Endometrium (tissue), 2 donors: ENCODE data around the gene PRR7.
A peak's percentile ranks its signal among the peaks of the same experiment; 100 is the strongest.

Source experiments
- FAIRE-seq: peaks from 2 replicates; lab custom pipeline; 2012; peaks lifted over from hg19 to GRCh38; lab: Jason Lieb, UNC
- donor health status: control.
- donor health status: control.

PRR7 gene

DNA sequence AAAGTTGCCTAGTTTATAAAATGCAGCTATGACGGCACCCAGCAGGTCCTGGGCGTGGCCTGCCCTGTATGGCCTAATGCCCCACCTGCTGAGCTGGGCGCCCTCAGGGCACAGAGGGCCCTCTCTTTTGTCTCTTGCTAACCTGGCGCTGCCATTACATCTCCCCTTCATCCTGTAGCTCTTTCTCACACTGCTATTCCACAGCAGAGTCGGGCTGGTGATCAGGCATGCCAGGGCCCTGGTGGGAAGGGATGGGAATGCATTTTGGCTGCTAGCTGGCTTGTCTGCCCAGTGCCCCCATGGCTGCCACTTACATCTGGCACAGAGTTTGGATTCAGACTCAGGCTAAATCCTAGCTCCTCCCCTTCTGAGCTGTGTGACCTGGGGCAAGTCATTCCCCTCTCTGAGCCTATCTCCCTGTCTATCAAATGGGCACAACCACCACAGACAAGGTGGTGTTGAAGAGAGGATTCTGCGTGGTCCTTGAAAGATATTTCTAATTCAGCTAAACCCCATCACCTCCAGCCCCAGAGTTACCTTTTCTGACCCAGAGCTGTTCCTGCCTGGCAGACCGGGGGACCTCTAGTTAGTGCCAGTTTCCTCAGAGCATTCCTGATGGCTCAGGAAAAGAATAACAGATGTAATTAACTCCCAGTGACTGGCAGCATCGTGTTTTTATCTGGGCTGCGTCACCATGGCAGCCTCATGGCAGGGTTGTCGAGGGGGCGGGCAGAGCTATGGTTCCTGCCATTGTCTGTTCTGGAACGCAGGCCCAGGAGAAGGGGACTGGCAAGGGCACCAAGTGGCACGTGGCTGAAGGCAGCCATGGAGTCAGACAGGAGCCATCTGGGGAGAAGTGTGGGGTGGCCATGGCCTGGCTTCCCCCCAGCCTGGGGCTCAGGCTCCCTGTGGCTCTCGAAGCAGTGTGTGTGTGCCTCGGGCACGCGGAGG lies 6.3 kb downstream of the PRR7 start:
- no peak for FAIRE-seq

DNA sequence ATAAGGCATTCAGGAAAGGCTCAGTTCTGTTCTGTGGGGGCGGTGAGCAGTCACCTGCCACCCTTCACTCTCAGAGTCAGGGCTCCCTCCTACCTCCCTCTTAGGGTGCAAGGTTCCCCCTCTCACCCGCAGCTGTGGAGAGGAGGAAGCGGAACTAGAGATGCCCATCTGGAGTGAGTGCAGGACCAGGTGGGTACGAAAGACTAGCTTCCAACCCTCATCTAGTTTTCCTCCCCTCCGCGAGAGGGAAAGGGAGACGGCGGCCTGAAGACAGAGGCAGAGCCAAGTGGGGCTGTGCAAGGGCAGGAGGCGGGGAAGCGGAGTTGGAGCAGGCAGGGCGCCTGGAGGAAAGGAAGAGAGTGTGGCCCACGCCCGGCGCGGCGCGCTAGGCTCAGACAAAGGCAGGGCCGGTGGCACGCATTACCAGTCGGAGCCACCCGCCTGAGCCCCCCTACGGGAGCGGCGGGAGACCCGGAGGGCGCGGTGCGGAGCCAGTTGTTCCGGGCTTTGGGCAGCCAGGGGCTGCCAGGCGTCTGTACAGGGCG lies 7.3 kb downstream of the PRR7 start:
- no peak for FAIRE-seq

DNA sequence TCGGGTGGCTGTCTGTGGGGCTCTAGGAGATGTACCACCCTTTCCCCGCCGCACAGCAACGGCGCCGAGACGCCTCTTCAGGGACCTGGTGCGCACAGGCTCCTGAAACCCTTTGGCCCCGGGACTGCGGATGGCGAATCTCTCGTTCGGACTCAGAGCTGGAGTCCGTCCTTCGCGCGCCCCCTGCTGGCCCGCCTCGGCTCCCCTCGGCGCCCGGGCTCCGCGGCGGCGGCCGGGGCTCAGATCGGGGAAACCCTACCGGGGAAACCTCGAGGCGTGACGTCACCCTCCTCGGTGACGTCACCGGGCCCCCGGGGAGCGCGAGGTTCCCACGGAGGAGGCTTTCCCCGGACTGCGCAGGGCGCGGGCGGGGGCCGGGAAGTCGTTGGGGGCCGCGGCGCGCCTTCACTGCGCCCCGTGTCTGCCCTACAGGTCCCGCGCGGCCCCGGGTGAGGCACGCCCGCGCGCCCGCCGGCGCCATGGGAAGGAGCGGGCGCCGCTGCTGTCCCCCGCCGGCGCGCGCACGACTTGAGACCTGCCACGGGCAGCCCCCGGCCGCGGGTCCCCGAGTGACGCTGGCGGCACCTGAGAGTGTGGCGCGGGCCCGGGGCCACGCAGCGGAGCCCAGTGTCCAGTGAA lies 7.9 kb downstream of the PRR7 start:
- no peak for FAIRE-seq

DNA sequence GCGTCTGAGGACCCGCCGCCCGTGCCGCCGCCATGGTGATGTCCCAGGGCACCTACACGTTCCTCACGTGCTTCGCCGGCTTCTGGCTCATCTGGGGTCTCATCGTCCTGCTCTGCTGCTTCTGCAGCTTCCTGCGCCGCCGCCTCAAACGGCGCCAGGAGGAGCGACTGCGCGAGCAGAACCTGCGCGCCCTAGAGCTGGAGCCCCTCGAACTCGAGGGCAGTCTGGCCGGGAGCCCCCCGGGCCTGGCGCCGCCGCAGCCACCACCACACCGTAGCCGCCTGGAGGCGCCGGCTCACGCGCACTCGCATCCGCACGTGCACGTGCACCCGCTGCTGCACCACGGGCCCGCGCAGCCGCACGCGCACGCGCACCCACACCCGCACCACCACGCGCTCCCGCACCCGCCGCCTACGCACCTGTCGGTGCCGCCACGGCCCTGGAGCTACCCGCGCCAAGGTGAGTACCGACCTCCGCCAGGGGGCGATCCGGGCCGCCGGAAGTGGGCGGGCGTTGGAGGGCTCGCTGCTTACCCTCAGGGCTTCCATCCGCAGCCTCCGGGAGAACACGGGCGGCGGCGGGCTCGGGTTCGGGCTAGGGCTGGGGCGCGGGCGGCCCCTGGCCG lies 8.5 kb downstream of the PRR7 start:
- FAIRE-seq, result no peak

DNA sequence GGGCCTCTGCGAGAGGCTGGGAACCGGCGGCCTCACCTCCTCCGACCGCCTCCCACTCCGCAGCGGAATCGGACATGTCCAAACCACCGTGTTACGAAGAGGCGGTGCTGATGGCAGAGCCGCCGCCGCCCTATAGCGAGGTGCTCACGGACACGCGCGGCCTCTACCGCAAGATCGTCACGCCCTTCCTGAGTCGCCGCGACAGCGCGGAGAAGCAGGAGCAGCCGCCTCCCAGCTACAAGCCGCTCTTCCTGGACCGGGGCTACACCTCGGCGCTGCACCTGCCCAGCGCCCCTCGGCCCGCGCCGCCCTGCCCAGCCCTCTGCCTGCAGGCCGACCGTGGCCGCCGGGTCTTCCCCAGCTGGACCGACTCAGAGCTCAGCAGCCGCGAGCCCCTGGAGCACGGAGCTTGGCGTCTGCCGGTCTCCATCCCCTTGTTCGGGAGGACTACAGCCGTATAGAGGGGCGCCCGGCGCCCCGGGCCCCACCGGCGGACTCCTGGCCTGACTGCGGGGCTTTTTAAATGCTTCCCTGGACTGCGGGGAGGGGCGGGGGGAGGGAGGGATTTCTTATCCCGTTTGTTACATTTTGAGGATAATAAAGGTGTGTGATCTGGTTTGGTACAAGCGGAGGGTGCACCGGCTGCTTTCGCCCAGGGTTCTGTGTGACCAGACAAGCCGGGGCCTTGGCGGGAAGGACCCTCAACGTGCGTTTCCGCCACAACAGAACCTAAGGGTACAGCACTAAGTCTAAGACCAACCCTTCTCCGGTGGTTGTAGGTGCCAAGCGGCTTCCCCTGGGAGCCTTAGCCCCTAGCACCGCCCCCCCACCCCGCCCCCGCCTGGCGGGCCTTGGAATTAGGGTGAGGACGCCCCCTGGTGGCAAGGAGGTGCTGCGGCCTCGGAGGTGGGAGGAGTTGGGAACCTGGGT lies 9.3 kb downstream of the PRR7 start:
- no peak for FAIRE-seq

DNA sequence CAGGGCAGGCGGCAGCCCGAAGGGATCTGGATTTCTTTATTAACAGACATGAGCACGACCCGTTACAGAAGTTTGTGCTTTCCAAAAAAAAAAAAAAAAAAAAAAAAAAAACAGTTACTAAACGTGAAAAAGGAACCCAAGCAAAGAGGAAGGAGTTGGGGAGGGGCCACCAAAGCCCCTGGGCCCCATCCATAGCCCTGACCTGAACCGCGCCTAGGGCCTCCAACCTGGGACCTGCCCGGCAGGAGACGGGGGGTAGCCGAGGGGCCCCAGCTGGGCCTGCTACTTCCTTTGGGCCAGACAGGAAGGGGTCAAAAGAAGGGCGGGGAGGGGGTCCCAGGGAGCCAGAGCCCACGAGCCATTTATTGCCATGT lies 10.0 kb downstream of the PRR7 start:
- FAIRE-seq, result peak; percentile 4

DNA sequence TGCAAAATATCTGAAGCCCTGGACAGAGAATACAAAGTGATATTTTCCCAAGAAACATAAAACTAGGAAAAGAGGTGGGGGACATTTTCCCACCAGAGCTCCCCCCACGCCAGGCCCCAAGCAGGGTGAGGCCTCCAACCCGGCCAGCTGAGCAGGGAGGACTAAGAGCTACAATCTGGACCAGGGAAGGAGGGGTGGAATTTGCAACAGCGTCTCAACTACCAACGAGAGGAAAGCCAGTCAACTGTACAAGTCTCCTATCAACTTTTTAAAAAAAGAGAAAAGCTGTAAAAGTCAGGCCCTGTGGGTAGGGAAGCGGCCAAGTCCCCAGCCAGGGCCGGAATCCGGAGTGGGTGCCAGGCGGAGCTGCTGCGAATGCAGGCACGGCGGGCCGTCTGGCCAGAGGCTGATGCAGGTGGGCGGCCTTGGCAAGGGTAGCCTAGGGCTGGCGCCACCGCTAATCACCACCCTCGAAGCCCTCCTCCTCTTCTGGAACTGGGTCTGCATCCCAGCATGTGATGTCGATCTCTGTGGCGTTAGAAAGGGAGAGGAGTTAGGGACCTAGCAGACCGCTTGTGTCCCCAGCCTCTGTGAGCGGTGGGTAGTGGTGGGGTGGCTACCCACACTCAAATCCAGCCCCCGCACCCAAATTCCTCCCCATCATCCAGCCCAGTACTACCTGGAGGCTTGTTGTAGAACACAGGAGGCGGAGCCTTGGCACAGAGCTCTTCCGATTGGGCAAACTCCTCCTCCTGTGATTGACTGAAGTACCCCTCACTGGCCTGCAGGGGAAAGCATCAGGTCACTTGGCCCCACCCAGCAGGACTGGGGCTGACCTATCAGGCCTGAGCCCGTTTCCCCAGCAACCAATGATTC lies 10.6 kb downstream of the PRR7 start:
- peak; percentile 65 for FAIRE-seq

DNA sequence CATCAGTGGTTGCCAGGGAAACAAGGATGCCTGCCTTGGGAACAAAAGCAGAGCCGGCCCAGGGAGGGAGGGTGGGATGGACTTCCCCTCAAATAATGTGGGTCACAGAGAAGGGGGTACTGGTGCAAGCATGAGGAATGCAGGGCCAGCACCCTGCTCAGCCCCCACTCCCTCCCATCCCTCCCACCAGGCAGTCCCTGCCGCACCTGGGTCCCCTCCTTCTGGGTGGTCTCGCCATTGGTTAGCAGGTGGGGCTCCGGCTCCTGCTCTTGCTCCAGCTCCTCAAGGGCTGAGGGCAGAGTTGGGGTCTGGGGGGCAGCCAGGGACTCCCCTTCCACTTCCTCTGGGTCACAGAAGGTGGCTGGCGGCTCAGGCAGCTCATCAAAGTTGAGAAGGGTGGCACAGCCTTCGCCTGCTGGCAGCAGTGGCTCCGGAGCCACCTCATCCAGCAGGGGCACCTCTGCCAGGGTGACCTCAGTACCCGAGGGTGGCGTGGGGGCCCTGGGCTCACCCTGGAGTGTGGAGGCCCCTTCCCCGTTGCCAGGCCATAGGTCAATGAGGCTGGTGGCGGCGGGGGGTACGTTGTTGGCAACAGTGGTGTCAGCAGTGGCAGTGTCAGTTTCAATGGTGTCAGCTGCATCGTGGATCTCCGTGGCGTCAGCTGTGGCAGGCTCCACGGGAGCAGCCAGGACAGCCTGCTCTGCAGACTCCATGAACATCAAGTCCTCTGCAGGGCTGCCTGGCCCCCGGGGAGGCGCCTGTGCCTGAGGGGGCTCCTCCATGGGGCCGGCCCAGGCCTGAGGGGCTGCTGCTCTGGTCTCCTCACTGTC lies 11.5 kb downstream of the PRR7 start:
- no peak for FAIRE-seq

DNA sequence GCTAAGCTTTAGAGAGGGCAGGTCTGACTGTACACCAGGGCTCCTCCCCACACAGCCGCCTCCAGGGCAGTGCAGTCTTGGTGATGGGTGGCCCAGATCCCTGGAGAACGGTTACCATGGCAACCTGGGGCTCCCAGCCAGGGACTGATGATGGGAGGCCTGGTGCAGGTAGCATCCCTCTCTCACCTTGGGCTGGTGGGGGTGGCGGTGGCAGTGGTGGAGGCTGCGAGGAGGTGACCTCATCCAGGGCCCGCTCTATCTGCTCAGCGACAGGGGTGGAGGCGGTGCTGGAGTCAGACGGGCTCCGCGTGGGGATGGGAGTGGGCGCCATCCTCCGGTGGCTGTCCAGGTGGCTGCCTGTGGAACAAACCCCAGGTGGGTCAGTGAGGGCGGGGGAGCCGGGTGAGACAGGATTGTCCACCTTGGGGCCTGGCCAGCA lies 12.3 kb downstream of the PRR7 start:
- FAIRE-seq, result no peak

DNA sequence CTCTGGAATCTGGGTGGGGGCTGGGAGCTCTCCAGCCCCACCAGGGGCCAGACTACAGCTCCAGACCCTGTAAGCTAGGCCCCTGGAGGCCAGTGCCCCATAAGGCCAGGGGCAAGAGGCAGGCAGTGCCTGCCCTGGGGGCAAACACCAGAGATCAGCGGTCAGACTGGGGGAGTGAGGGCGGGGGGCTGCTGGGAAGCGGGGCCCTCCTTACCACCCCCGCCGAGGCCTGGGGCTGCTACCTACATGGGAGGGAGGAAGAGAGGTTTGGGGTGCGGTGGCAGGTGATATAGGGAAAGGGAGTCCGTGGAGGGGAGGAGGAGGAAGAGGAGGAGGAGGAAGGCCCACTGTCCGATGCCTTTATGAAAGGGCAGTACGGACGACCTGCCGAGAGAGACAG lies 12.7 kb downstream of the PRR7 start:
- no peak for FAIRE-seq

DNA sequence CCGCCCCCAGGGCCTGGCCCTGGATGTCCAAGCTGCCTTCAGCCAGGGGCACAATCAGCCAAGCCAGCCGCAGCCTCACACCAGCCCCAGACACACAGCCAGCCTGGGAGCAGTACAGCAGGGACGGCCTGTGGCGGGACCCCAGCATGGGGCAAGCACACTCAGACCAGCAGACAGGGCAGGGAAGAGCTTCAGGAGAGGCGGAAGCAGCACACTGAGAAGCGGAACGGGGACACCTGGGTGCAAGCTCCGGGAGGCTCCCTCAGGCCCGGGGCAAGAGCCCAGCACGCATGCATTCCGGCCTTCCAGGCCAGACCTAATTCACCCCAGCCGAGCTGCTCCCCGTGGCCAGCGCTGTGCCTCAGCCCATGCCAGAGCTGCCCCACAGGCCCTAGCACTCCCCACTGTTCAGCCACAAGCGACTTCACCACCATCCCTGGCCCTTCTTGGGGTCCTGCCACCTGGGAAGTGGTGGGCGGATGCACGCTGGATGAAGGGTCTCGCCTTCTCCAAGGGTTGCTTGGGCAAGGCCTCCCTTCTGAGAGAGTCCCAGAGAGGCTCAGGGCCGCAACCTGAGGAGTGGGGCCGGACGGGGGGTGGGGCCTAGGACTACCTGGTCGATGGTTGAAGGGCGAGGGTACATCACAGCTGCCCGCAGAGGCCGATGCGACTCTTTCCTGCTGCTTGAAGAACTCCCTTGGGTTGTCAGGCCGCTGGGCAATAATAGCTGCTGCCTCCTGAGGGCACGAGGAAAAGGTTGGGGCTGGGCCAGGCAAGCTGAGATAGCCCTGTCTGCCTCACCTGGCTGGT lies 13.4 kb downstream of the PRR7 start:
- FAIRE-seq, result no peak

DNA sequence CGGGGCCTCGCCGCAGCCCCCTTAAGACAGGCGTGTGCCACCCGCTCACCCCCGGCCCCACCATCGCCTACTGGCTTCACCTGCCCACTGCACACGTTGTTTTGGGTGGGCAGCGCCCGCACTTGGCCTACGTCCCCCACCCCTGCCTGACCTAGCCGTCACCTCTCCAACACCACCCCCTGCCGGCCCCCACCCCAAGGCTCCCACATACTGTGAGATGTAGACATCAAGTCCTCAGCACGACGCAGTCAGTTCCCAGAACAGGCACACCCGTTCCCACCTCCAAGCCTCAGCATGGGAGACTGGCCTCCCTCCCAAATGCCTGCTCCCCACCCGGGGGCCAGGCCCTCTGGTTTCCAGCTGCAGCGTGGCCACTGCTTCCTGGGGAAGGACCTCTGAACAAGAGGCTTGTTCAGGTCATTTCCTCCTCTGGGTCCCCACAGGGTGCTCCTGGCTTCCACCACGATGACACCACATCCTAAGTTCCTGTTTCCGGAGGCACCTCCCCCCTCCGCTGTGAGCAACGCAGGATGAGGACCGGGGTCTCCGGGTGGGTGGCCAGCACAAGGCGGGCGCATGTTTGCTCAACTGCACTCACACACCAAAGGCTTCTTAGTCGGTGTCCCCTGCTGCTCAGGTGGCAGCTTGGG lies 15.5 kb downstream of the PRR7 start:
- FAIRE-seq, result no peak

DNA sequence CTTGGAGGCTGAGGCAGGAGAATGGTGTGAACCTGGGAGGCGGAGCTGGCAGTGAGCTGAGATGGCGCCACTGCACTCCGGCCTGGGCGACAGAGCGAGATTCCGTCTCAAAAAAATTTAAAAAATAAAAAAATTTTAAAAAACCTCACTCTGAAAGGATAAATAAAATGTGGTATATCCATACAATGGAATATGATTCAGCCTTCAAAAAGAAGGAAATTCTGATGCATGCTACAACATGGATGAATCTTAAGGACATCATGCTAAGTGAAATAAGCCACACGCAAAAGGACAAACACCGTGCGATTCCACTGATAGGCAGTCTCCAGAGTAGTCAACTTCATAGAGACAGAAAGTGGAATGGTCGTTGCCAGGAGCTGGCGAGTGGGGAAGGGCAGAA lies 18.4 kb downstream of the PRR7 start:
- FAIRE-seq, result no peak

DNA sequence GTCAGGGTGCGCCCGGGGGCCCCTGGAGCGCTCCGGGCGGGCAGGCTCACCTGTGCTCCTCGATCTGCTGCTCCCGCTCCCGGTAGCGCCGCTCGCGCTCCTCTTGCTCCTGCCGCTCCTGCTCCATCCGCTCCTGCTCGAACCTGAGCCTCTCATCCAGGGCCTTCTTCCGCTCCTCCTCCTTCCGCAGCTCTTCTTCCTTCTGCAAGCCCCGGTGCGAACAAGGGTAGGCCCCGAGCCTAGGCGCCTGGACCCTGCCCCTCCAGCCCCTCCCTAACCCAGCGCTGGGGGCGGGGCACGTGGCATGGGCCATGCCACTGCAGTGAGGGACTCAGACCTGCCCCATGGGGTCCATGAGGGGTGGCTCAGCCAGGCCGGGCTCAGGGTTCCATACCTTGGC lies 20.2 kb downstream of the PRR7 start:
- FAIRE-seq, result no peak

DNA sequence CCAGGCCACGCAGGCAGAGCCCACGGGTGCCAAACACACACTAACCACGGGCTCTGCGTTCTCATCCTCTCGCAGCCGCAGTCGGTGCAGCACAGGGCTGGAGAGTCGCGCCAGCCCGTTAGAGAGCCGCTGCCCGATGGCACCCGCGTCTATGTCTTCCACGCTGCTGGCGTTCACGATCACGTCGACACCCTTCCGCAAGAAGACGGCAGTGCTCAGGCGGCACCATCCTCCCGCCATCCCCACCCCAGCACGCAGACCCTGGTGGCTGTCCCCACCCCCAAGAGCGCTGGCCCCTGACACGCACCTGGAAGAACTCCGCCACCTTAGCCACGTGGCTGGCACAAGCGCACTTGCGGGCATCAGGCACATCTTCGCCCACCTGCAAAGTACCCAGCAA lies 20.8 kb downstream of the PRR7 start:
- FAIRE-seq, result no peak

DNA sequence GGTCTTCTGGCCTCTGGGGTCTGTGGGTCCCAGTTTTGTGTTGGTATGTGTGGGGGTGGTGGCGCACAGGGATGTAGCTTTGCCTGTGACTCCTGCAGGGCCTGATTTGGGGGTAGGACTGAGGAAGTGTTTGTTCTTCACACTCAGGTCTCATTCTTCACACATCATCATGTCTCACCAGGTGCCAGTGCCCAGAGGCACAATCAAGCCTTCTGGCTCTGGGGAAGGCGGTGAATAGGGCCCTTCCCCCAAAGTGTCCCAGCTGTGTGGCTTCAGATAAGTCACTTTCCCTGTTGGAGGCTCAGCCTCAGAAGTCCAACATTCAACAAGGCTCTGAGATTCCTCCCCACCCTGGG lies 21.7 kb downstream of the PRR7 start:
- FAIRE-seq, result no peak

DNA sequence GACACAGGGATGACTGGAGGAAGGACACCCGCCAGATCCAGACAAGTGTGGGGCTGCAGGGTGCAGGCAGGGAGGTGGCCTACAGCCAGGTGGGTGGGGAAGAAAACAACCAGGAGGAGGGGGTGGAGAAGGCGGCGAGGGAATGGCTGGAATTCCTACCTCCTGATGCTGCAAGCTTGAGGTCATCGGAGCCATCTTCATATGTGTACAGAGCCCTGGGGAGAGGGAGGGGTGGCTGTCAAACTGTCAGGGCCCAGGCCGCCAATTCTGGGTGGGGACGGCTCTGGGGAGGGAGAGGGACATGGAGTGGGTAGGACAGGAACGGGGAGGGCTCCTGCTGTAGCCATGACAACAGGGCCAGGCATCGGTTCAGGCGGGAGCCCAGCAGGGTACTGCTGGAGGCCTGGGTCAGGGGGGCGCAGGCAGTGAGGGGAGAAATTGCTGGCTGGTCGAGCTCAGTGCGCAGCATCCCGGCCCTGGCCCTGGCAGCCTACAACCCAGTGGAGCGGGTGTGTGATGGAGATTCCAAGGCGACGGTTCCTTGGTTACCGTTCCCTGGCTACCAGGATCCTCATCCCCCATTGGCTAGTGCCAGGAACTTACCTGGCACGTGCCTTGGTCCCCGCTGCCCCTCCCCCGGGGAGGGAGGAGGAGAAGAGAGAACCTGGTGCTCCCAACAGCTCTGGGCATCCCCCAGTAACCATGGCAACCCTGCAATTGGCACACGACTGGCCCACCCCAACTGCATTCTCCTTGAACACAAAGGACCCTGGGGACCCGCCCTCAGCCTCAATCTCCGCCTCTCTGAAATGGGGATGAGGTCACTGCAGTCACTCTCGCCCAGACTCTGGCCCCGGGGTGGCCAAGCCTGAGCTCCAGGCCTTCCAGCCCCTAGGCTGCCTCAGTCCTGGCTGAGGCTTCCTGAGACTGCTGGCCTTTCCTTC lies 22.3 kb downstream of the PRR7 start:
- no peak for FAIRE-seq
